H1 (cell line): Measurements from ENCODE around the gene RERE. TPM values are rescaled to one million over a fixed set of nuclear protein-coding genes. Genes with fewer than 3 reads are reported as not detected.

ENCODE experiments used
- ASH2L ChIP-seq: fragments of 200-600, 300-600 bp; sonication (generic); IDR thresholded peaks from one replicate; pipeline ENCODE4 v1.7.1; 2017; ENCODE audit warnings: low read length
- BACH1 ChIP-seq: IDR thresholded peaks from 2 replicates; pipeline ENCODE4 v1.6.1; 2012; ENCODE audit warnings: low read length, improper control_type of control experiment
- EZH2 ChIP-seq: fragments of 200-600 bp; sonication (generic); IDR thresholded peaks from 2 replicates; pipeline ENCODE4 v1.7.1; 2012; ENCODE audit warnings: low read depth, mild to moderate bottlenecking, moderate library complexity, low read length, inconsistent platforms; ENCODE audit not compliant: severe bottlenecking
- FOSL1 ChIP-seq: IDR thresholded peaks from 2 replicates; pipeline ENCODE4 v1.6.1; 2011; ENCODE audit warnings: mild to moderate bottlenecking, low read depth, low read length, moderate library complexity; ENCODE audit not compliant: insufficient read depth
- GTF2F1 ChIP-seq: IDR thresholded peaks from 2 replicates; pipeline ENCODE4 v1.6.1; 2012; ENCODE audit warnings: low read depth, low read length, improper control_type of control experiment, borderline replicate concordance
- HDAC2 ChIP-seq, 2 experiments: fragments of 300-600 bp in 1 of 2; sonication (generic) in 1 of 2; IDR thresholded peaks; 2 replicates each; pipeline ENCODE4 v1.6.1; 2011 to 2012; ENCODE audit warnings: low read depth in 2 of 2, low read length in 2 of 2, mild to moderate bottlenecking in 2 of 2, moderate library complexity in 2 of 2, borderline replicate concordance in 1 of 2, inconsistent platforms in 1 of 2
- JUN ChIP-seq: IDR thresholded peaks from 2 replicates; pipeline ENCODE4 v1.6.1; 2011; ENCODE audit warnings: low read depth, mild to moderate bottlenecking, improper control_type of control experiment, low read length
- KDM5A ChIP-seq: fragments of 200-600 bp; IDR thresholded peaks from 2 replicates; pipeline ENCODE4 v1.7.1; 2012; ENCODE audit warnings: mild to moderate bottlenecking, low read length, inconsistent platforms, mixed read lengths
- MAFK ChIP-seq: IDR thresholded peaks from 2 replicates; pipeline ENCODE4 v1.6.1; 2012; ENCODE audit warnings: low read depth, mild to moderate bottlenecking, improper control_type of control experiment, low read length
- NANOG ChIP-seq: IDR thresholded peaks from 2 replicates; pipeline ENCODE4 v1.6.1; 2011; ENCODE audit warnings: low read length, low read depth, mild to moderate bottlenecking, inconsistent platforms; ENCODE audit not compliant: insufficient read depth, poor library complexity, severe bottlenecking
- PHF8 ChIP-seq: fragments of 200-600 bp; sonication (generic); conservative IDR thresholded peaks from 2 replicates; pipeline ENCODE4 v1.7.1; 2012; ENCODE audit warnings: low read depth, mild to moderate bottlenecking, inconsistent platforms, low read length, moderate library complexity
- RAD21 ChIP-seq, 2 experiments: IDR thresholded peaks in 1 of 2; conservative IDR thresholded peaks in 1 of 2; 2 replicates each; pipeline ENCODE4 v1.6.1; 2011; ENCODE audit warnings: low read depth in 2 of 2, low read length in 2 of 2, improper control_type of control experiment in 1 of 2, inconsistent platforms in 1 of 2, mild to moderate bottlenecking in 1 of 2, moderate library complexity in 1 of 2
- RFX5 ChIP-seq: IDR thresholded peaks from 2 replicates; pipeline ENCODE4 v1.6.1; 2011; ENCODE audit warnings: low read depth, low read length, improper control_type of control experiment, borderline replicate concordance
- RXRA ChIP-seq: IDR thresholded peaks from 2 replicates; pipeline ENCODE4 v1.6.1; 2011; ENCODE audit warnings: low read depth, mild to moderate bottlenecking, low read length, moderate library complexity; ENCODE audit not compliant: insufficient read depth
- SAP30 ChIP-seq: fragments of 300-600 bp; sonication (generic); IDR thresholded peaks from 2 replicates; pipeline ENCODE4 v1.7.1; 2012; ENCODE audit warnings: low read length, moderate library complexity, mild to moderate bottlenecking, inconsistent platforms; ENCODE audit not compliant: insufficient read depth, insufficient replicate concordance
- SIRT6 ChIP-seq: IDR thresholded peaks from one replicate; pipeline ENCODE4 v1.7.1; 2012; ENCODE audit warnings: low read length, inconsistent platforms
- SIX5 ChIP-seq: IDR thresholded peaks from 2 replicates; pipeline ENCODE4 v1.6.1; 2011; ENCODE audit warnings: mild to moderate bottlenecking, low read depth, low read length
- SRF ChIP-seq: IDR thresholded peaks from 2 replicates; pipeline ENCODE4 v1.6.1; 2011; ENCODE audit warnings: mild to moderate bottlenecking, low read depth, low read length, moderate library complexity
- TBP ChIP-seq: IDR thresholded peaks from 2 replicates; pipeline ENCODE4 v1.6.1; 2011; ENCODE audit warnings: low read depth, low read length, improper control_type of control experiment
- TCF12 ChIP-seq: IDR thresholded peaks from 2 replicates; pipeline ENCODE4 v1.6.1; 2011; ENCODE audit warnings: low read depth, mild to moderate bottlenecking, low read length
- polyA plus RNA-seq, 7 experiments: library from polyadenylated mRNA; depleted of rRNA in 3 of 7; stranded (reverse) in 5 of 7; unstranded in 2 of 7; fragments of >200 nt in 5 of 7; fragments of 200-250 nt in 2 of 7; gene quantifications; 1 replicate in 5 of 7; 2 replicates in 1 of 7; 4 replicates in 1 of 7; pipeline versions ENCODE4 v1.2.1 to v1.2.3, GENCODE V29; 2011 to 2013; ENCODE audit warnings: missing spikeins in 2 of 7, mixed read lengths in 2 of 7
- total RNA-seq: library from RNA; stranded (reverse); fragmentation: NEBNext Ultra II Directional; extraction: Animal tissue kit (Norgen Biotek cat#: 25700); gene quantifications from 2 replicates; pipeline ENCODE4 v1.2.1, GENCODE V29; 2021
- TF ChIP-seq, protein P1 (sequence below): IDR thresholded peaks from 2 replicates; pipeline ENCODE4 v1.6.1; 2011; ENCODE audit warnings: low read length, improper control_type of control experiment
- TF ChIP-seq, protein P2 (sequence below): IDR thresholded peaks from 2 replicates; pipeline ENCODE4 v1.6.1; 2012; ENCODE audit warnings: inconsistent platforms

The RERE gene
- total and polyA plus RNA-seq, 2 of the 8 experiments (the other 6 are each of a cell fraction or from before 2014, with no cell fraction given) = 15.3 to 142 TPM

GRCh38 chr1:8423692-8424538 is 393.5 kb downstream of the RERE start (continued):
- TF ChIP-seq RAD21 (IDR thresholded peaks at IDR 0.05 in 1 of 2, conservative IDR thresholded peaks at IDR 0.05 in 1 of 2; ENCODE audit: low read depth in 2 of 2, low read length in 2 of 2) = peak; percentile 7 to 13; a peak in 1 of 4 replicates
- TF ChIP-seq RXRA = no peak
- TF ChIP-seq FOSL1 = no peak
- no peak for TF ChIP-seq GTF2F1
- TF ChIP-seq, protein P1, sequence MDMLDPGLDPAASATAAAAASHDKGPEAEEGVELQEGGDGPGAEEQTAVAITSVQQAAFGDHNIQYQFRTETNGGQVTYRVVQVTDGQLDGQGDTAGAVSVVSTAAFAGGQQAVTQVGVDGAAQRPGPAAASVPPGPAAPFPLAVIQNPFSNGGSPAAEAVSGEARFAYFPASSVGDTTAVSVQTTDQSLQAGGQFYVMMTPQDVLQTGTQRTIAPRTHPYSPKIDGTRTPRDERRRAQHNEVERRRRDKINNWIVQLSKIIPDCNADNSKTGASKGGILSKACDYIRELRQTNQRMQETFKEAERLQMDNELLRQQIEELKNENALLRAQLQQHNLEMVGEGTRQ = no peak
- no peak for TF ChIP-seq BACH1
- peak in 1 of 2 experiments; percentile 25; a peak in 1 of 4 replicates for TF ChIP-seq HDAC2 (IDR thresholded peaks at IDR 0.05; ENCODE audit: borderline replicate concordance in 1 of 2, low read depth in 2 of 2, low read length in 2 of 2)
- peak; percentile 28; the same call in 1 of the 2 replicates for TF ChIP-seq PHF8
- TF ChIP-seq KDM5A = no peak
- TF ChIP-seq SAP30 = no peak
- TF ChIP-seq SRF = no peak
- no peak for TF ChIP-seq MAFK
- no peak for TF ChIP-seq NANOG
- no peak for TF ChIP-seq RFX5
- TF ChIP-seq ASH2L = peak; percentile 73
- TF ChIP-seq, protein P2, sequence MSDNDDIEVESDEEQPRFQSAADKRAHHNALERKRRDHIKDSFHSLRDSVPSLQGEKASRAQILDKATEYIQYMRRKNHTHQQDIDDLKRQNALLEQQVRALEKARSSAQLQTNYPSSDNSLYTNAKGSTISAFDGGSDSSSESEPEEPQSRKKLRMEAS = peak; percentile 35; the same call in 1 of the 2 replicates
- TF ChIP-seq SIRT6 = no peak
- TF ChIP-seq JUN = no peak
- peak; percentile 68 for TF ChIP-seq TBP
- no peak for TF ChIP-seq TCF12
- no peak for TF ChIP-seq EZH2
- TF ChIP-seq SIX5 = no peak
